HG03378 (cell line): Measurements from ENCODE around the gene BTBD9.

Experiments used
- ATAC-seq: cut with Tn5 transposase; IDR thresholded peaks from one replicate; pipeline ENCODE4 v1.9.1; 2021; ENCODE audit warnings: mild to moderate bottlenecking, moderate library complexity; ENCODE audit not compliant: unreplicated experiment

BTBD9 gene

DNA sequence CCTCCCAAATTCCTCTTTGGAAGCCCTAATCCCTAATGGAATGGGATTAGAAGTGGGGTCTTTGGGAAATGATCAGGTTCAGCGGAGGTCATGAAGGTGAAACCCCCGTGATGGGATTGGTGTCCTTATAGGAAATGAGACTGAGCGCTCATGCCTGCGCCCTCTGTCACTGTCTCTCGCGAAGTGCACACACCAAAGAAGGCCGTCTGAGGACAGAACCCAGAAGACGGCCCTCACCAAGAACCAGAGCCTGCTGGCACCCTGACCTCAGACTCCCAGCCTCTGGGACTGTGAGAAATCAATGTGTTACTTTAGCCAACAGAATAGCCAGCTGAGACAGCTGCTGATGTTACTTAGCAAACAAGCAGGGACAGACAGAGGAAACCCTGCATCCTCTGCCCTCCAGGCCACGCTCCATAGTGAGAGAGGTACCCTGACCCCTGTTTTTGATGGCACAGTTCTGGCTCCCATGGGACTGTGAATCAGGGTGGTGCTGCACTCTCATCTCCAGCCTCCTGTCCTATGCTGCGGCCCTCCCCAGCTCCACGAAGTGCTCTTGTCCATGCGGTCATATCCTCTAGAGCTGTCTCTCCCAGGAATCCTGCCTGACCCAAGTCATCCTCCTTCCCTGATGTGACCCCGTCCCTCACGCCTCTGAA lies 450.9 kb downstream of the BTBD9 start:
- ATAC-seq, result no peak

DNA sequence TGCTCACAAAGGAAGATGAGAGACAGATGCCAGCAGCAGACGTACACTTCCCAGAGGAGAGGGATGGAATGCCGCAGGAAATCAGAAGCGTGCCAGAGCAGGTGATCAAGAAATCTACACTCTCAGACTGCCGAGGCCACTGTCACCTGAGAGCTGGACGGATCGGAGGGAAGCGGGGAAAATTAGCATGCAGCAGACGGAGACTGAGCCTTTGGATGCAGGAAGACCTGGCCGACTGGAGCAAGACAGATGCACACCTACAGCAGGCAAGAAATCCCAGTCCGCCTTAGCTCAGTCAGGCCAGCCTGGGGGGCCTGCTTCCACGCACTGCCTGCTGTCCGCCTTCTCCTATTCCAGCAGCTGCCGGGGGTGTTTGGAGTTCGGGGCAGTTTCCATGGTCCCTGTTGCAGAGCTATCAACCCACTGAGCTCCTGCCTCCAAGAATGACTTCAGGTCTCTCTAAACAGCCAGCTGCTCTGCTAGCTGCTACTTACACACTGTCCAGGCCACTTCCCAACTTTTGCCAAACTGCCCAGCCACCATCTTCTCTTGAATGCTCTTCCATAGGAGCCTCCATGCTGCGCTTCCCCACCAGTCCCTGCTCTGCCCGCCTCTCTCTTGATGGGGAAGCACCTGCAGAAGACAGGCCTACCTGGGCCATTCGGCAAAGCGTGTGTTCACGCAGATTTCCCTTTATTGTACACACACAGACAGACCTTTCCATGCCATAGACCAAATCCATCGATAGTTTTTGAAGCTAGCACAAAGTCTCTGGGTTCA lies 451.7 kb downstream of the BTBD9 start:
- no peak for ATAC-seq

DNA sequence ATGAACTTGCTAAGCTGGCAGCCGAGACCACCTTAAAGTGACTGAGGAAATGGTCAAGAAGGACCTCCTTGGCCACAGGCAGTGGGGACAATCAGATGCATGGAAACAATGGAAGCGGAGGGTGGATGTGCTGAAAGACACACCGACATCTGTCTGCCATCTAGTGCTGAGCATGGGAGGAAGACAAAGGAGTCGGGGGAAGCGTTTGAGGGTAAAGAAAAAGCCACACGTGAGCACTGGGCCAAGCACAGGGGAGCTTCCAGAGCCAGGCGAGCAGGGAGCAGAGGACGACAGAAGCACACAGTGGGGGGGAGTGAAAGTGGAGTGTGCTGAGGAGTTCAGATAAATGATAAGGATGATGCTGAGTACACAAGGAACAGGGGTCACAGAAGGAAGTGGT lies 452.4 kb downstream of the BTBD9 start:
- ATAC-seq, result no peak

DNA sequence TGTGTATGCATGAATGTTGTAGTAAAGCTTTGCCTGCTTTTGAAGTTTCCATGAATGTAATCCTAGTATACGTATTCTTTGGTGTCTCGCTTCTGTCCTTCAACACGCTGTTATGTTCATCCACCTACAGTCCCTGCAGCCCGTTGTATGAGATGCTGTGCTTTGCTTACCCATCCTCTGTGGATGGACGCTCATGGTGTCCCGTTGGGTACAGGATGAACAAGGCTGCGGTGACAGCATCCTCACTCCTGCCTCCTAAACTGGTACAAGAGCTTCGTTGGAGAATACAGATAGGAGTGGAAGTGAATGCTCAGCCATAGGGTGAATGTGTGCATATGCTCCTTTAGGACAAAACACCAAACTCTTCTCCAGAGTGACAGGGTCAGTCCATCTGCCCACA lies 454.0 kb downstream of the BTBD9 start:
- ATAC-seq, result no peak

DNA sequence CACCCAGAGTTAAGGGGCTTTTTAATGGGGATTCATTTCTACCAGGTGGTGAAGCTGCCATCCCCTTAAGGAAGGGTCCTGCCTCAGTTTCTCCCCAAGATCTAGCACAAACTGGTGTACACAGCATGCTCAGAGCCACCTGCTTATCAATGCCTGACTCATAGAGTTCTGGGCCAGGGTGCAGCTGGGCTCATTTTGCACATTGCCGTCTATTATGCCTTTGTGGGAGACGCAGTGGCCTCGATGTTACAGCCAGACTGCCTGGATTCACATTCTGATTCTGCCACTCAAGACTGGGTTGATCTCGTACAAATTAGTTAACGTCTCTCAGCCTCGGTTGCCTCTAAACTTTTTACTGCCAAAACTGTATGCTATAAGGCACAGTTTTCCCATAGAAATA lies 454.5 kb downstream of the BTBD9 start:
- no peak for ATAC-seq

DNA sequence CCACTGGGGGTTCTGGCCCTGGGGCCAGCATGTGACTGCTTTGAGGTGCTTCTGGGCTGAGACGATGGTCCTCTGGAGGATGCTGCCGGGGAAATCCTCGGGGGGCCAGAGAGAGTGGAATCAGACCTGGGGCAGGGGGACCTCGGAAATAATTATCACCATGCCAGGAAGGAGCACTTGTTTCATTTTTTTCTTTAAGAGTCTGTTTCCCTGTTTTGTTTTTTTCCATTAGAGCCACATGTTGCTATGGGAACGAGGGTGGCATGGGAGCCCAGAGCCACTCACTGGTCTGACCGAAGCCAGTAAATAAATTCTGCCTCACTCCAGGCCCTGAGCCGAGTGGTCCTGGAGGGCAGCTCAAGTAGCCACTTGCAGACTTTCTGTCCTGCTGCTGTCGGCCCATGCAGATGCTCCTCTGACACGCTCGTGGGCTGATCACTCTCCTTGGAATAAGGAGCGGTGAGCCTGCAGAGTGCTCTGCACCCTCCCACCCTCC lies 455.1 kb downstream of the BTBD9 start:
- ATAC-seq, result no peak

DNA sequence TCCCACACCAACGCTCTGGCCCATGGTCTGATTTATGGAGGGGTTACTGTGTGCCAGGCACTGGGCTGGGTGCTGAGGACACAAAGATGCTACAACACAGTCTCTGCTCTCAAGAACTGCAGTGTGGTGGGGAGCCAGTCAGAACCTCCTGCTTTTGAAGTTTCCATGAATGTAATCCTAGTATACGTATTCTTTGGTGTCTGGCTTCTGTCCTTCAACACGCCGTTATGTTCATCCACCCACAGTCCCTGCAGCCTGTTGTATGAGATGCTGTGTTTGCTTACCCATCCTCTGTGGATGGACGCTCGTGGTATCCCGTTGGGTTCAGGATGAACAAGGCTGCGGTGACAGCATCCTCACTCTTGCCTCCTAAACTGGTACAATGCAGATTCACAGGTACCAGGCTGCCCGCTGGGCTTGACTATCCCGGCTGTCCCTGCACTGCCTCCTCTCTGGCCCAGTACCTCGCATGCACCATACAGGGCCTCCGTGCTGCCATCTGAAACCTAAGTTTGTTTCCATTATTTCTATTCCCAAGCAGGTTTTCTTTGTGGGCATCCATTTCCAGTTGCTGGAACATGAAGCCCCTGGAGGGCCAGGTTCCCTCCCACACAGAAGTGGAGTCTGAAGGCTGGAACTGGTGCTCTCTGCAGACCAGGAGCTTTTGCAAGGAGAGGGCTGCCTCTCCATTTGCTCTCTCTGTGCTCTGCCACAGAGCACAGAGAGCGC lies 455.7 kb downstream of the BTBD9 start:
- no peak for ATAC-seq

DNA sequence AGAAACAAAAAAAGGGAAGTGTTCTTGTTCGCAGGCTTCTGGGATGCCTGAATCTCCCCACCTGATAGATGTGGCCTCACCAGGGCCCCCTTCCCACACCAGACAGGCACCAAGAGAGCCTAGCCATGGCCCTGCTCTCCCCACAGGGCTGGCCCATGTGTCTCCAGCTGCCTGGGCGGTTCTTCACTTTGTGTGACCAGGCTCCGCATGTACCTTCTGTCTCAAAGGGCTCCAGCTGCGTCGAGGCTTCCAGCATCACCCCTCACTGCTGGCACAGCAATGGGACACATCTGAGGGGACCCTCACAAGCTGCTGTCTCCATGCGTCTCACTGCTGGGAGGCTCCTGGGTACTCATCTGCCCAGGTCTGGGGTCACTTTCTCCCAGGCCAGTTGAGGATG lies 457.3 kb downstream of the BTBD9 start:
- no peak for ATAC-seq

DNA sequence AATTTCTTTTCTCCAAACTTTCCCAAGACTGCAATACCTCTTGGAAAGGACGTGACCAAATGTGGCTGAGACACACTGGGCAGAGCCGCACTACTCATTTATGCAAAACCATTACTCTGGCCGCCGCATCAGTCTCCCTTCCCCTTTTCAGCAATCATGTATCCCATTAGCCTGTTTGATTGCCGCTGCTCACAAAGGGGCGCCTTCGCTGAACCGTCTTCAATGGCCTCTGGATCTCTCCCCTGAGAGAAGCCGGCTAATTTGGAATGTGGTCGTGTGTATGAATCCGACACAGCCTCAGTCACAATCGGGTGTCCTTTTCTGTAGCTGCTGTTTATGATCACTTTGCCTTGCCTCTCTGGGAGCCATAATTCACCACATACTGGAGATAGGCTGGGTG lies 459.1 kb downstream of the BTBD9 start:
- no peak for ATAC-seq

DNA sequence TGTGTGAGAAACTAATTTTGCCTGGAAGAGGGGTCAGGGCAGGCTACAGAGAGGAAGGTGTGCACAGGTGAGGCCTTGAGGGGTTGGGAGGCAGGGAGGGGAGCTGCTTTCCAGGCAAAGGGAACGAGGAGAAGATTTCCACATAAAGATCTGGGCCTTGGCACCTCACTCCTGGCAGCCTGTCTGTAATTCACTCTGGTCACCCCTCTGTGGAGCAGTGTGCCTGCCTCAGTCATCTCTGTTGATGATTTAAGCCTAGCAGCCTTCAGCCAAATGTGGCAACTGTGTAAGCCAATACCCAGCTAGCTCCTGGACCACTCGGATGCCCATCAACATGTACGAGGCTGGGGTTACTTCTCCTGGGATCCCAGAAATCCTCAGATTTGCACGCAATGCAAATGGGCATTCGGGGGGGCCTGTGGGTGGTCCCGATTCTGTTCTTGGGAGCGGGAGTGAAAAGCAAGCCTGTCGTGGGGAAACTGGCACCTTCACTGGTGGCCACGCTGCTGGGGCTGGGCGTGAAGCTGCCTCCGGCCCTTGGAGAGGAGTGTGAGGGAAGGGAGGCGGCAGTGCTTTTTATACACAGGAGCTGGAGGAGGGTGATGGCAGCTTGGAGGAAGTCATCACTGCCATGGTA lies 459.8 kb downstream of the BTBD9 start:
- ATAC-seq, result no peak

DNA sequence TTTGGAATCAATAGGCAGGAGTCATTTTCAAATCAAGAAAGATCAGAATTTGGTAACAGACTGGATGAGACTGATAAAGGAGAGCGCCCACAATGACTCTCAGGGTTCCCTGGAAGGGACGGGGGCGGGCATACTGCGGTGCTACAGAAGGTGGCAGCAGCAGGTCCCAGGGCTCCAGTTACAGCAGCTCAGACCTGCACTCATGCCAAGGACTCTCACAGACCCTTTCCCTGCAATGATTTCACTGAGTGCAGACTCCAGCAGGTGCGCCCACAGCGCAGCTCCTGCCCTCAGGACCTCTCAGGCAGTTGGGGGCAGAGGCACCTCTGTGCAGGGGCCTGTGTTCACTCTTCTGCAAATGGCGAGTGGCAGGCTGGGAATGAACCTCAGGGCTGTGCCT lies 460.4 kb downstream of the BTBD9 start:
- no peak for ATAC-seq

DNA sequence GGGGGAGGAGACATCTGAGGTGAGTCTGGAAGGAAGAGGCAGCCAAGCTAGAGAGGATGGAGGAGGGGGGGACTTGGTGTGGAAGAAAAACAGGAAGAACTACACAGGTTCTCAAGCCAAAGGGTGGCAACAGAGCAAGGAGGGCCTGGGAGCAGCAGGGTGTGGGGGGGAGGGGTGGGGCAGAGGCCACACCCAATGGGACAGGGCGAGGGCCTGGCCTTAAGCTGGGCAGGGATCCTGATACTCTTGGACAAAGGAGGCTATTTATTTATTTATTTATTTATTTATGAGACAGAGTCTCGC lies 461.2 kb downstream of the BTBD9 start:
- no peak for ATAC-seq

DNA sequence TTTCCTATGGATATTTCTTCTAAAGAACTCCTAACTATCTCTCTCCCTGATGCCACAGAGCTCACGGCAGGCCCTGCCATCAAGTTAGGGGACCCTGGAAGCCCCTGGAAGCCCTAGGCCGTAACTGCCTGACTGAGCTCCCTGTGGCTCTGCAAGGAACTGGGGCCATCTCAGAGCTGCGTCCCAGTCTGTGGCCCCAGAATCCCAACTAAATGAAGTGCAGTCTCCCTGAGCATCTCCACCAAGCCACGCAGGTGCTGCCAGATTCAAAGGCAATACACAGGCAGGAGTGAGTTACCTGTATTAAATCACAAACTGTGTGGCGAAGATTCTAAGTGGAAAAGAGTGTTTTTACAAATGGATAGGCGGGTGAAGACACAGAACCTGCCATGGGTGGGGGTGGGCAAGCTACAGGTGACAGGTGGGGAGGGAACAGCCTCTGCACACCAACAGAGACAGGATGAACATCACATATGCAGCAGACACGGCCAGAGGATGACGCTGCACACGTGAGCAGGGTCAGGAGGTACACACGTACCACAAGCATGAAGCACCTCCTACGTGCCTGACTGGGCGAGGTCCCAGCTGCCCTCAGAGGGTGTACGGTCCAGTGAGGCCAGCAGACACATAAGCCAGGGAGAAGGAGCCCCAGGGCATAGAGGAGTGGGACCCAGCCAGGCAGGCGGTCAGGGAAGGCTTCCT lies 461.7 kb downstream of the BTBD9 start:
- ATAC-seq, result no peak

DNA sequence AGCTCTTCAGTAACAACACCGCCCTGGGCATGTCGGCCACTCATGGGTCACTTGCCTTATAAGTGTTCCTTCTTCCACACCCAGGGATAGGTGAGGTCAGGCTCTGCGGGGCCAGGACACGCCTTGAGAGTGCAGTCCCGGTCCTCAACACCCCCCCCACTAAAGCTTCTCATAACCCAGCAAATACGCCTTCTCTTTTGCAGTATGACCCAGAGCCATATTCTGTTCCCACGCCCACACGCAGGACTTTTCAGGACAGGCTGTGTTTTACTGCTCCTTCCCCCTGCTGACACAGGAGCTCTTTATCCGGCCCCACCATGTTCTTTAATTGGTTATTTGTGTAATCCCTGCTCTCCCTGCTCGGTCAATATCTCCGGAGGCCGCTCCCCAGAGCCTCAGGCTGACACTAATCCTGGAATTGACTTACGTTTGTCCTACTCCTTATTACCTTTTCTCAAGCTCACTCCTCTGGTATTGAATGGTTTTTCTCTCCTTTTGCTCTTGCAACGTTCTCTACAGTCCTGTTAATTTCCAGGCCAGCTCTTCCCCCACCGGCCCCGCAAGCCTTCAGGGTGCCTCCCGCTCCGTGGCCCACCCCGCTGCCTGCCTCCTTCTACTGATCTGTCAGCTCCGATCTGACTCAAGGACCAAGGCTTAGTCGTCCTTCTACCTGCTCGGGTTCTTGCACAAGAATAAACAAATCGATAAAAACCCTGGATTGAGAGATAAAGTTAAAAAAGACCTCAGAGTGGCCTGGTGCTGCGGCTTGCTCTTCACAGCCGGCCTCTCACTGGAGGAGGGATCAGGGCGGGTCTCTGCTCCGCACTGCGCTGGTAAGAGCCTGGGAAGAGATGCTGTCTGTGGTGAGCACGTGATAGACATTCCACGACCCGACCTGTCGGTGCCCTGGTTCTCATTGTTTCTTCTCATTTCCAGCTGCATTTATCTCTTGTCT lies 462.7 kb downstream of the BTBD9 start:
- no peak for ATAC-seq

DNA sequence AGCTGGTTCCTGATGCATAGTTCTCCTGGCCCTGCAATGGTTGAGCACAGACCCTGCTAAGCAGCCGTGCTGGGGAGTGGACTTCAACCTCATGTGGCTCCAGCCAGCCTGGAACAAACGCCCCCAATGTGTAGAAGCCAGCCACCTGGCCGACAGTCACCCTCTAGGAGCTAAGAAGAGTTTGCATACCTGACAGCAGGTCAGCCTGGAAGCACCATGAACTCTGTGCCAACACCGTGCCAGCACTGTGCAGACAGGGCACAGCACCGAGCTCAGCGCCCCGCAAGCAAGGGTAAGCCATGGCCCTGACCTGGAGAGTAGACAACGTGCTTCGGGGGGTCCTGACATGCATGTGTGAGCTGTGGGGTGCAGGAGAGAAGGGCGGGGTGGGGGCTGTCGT lies 463.9 kb downstream of the BTBD9 start:
- ATAC-seq, result no peak

DNA sequence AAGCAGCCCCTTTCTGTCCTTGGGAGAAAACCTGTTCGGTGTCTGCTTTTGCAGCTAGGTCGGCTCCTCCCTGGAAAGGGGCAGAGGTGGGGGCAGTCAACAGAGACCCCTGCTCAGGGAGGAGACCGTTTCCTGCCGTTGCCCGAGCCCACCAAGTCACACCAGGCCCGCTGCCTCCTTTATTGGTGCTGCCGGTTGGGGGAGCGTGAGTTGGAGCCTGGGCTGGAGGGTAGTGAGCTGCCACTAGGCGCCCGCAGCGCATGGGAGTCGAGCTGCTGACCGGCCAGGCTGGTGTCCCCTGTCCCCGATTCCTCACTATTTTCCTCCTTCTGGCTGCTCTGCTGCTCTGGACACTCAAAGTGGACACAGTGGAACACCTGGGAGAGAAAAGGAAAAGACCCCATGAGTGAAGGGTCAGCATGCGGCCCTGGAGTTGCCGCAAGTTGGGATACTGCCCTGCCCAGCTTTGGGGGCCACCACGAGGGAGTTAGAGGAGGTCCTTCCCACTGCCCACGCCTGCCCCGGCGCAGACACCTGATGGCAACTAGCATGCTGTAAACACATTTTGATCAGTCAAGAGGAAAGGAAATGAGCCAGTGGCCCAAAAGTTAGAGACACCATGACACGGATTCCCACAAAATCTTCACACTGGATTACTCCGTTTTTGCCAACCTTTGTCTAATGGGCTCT lies 464.8 kb downstream of the BTBD9 start:
- no peak for ATAC-seq

DNA sequence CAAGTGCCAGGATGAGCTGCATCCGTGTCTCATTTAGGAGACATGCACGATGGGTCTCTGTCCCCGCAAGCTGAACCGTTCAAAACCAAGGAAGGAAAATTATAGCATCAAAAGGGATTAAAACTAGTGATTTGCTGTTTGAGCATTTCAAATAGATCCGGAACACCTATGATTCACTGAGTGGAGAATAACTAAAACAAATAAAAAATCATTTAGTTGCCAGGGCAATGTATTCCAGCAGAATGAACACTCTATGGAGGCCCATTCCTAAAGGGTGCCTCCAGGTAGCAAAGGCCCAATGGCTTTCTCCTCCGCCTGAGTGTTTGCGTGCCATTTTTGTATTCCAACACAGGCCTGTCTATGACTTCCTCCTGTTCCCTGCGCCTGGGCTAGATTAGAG lies 465.4 kb downstream of the BTBD9 start:
- ATAC-seq, result no peak

DNA sequence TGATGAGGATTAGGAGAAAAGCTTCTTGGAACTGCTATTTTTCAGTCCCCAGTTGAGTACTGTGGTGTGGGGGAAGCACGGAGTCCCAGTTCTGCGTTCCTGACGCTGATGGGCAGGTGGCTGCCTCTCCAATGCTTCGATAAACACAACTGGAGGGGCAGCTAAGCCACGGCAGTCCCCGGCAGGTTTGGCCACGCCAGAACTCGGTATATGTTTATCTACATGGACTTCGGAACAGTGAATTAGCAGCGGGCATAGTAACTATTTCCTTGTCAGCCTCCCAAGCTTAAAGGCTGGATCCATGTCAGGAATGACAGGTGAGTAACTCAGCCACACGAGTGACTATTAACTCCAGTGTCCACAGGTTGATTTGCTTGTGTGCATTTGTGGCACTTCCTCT lies 465.8 kb downstream of the BTBD9 start:
- ATAC-seq, result no peak

DNA sequence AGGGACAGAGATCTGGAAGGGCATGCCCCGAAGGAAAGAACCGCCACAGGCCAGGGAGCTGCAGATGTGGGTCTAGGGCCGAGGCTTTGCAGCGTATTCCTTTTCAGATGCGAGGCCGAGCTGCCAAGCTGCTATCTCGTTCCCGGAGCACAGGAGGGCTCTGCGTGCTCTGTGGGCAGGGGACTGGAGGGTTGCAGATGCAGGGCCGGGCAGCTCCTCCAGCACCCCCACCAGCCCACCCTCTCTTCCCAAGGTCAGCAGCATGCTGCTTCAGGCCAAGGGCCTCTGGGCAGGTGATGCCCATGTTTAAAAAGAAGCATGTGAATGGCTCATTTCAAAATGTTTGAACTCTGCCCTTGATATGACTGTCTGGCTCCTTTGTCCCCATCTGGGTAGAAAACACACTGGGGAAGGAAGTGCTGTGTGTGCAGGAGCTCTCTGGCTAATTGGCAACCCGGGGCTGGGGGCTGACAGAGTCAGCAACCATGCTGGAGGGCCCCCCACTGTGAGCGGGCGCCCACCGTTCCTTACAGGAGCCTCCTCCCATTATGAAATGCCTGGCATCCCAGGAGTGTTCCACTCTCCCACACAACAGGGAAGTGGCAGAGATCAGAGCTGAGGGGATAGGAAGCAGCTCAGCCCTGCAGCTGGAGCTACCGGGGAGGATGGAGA lies 466.9 kb downstream of the BTBD9 start:
- no peak for ATAC-seq
